ENCODE data around the gene ZNF442. TPM values are rescaled to one million over a fixed set of nuclear protein-coding genes. Genes with fewer than 3 reads are reported as not detected.

The ZNF442 gene
- total RNA-seq, 1 donor from 2014 or later = 5.1 TPM

Other genes with a start within 250 kb of the ZNF442 start
- gene ZNF20, start 225.3 kb downstream of the ZNF442 start, total RNA-seq = 3.3 TPM
- gene ZNF625, start 208.9 kb downstream of the ZNF442 start, total RNA-seq = 8.5 TPM
- gene ZNF136, start 202.6 kb downstream of the ZNF442 start, total RNA-seq = 14.4 TPM
- 12.6 TPM for gene ZNF44, start 70.8 kb downstream of the ZNF442 start, total RNA-seq
- gene ZNF563, start 32.0 kb downstream of the ZNF442 start, total RNA-seq = 4.2 TPM
- 8.7 TPM for gene ZNF799, start 35.6 kb upstream of the ZNF442 start, total RNA-seq
- 3.8 TPM for gene ZNF443, start 75.3 kb upstream of the ZNF442 start, total RNA-seq
- 2.6 TPM for gene ZNF709, start 119.1 kb upstream of the ZNF442 start, total RNA-seq
- gene ZNF564, start 185.8 kb upstream of the ZNF442 start, total RNA-seq = 13.7 TPM
- 12.2 TPM for gene ZNF490, start 245.1 kb upstream of the ZNF442 start, total RNA-seq
- gene ZNF791, start 245.2 kb upstream of the ZNF442 start, total RNA-seq = 29.7 TPM